GM18861 (cell line): Measurements from ENCODE around the gene SELP.

Experiments
- ATAC-seq: cut with Tn5 transposase; IDR thresholded peaks from one replicate; pipeline ENCODE4 v1.9.1; 2021; ENCODE audit not compliant: unreplicated experiment

The SELP gene

GRCh38 chr1:169623132-169623926, 6.6 kb downstream of the SELP start:
- ATAC-seq, result no peak

GRCh38 chr1:169620565-169620964, 9.4 kb downstream of the SELP start:
- ATAC-seq, result no peak

GRCh38 chr1:169618367-169618766, 11.6 kb downstream of the SELP start:
- ATAC-seq, result no peak

- ATAC-seq, result no peak
Measured at GRCh38 chr1:169615803-169616202, 14.1 kb downstream of the SELP start.

- ATAC-seq, result no peak
Measured at GRCh38 chr1:169610858-169611257, 19.1 kb downstream of the SELP start.

GRCh38 chr1:169610108-169610507, 19.8 kb downstream of the SELP start:
- ATAC-seq, result no peak

GRCh38 chr1:169608226-169608625, 21.7 kb downstream of the SELP start:
- no peak for ATAC-seq

- ATAC-seq, result no peak
Measured at GRCh38 chr1:169604781-169605560, 25.0 kb downstream of the SELP start.

GRCh38 chr1:169601096-169601881, 28.6 kb downstream of the SELP start:
- no peak for ATAC-seq

GRCh38 chr1:169595764-169596711, 33.9 kb downstream of the SELP start:
- no peak for ATAC-seq

- ATAC-seq, result peak; percentile 50
Measured at GRCh38 chr1:169594391-169594790, 35.5 kb downstream of the SELP start.

GRCh38 chr1:169590932-169591331, 39.0 kb downstream of the SELP start:
- ATAC-seq, result no peak

- no peak for ATAC-seq
Measured at GRCh38 chr1:169588785-169589485, 41.0 kb downstream of the SELP start.

GRCh38 chr1:169588112-169588511, 41.8 kb downstream of the SELP start:
- no peak for ATAC-seq

GRCh38 chr1:169586395-169587255, 43.3 kb downstream of the SELP start, which contains the start of gene F5:
F5 (minus strand) TSS chr1:169586481; CDS start chr1:169586386, 95 bp downstream.
- peak; percentile 76 for ATAC-seq

- no peak for ATAC-seq
Measured at GRCh38 chr1:169586067-169586394, 43.9 kb downstream of the SELP start.

- ATAC-seq, result no peak
Measured at GRCh38 chr1:169585181-169585580, 44.7 kb downstream of the SELP start.

GRCh38 chr1:169584483-169585144, 45.3 kb downstream of the SELP start:
- ATAC-seq, result no peak
